HCT116 (cell line): ENCODE results near the gene PIWIL4. TPM values are rescaled to one million over a fixed set of nuclear protein-coding genes. Genes with fewer than 3 reads are reported as not detected.

Source experiments
- ATAC-seq: fragments of 200-7000 bp; cut with Tn5 transposase; 2 replicates; pipeline ENCODE4 v1.9.1; 2020; ENCODE audit warnings: mild to moderate bottlenecking, moderate library complexity
- BruUV-seq: library from RNA; stranded (reverse); fragments of 400-500 nt; replicated peaks from 2 replicates; lab custom pipeline; 2021; lab: Mats Ljungman, UMichigan
- CTCF ChIA-PET: fragments of 300-600 bp; sonication (Branson Sonifier 250); formaldehyde crosslinking; loops from one replicate; lab custom pipeline; 2021; ENCODE audit warnings: antibody characterized with exemption; lab: Charles Lee
- POLR2A ChIA-PET: fragments of 300-600, 350-600 bp; sonication (Branson Sonifier 250); formaldehyde crosslinking; loops from one replicate; lab custom pipeline; 2021; ENCODE audit warnings: antibody characterized with exemption; lab: Charles Lee
- RAD21 ChIA-PET, 2 experiments: fragments of 300-600 bp; sonication (Branson Sonifier 250); formaldehyde crosslinking; loops; one replicate each; lab custom pipeline; 2023; ENCODE audit warnings: low total read pairs in 2 of 2; ENCODE audit not compliant: uncharacterized antibody in 2 of 2, unreplicated experiment in 2 of 2, low non-redundant PET in 1 of 2; lab: Charles Lee
- DNase-seq: peaks from one replicate; pipeline ENCODE4 v3.0.0-alpha.2; 2010; ENCODE audit warnings: low read depth, low spot score
- H2AFZ ChIP-seq: fragments of 200-600 bp; shearing (Covaris generic), sonication (generic); 2 replicates; pipeline ENCODE4 v1.6.1; 2017; ENCODE audit warnings: low read depth, mixed run types, mixed read lengths, antibody characterized with exemption, low read length; ENCODE audit not compliant: poor library complexity, severe bottlenecking
- H3K27ac ChIP-seq: 2 replicates; pipeline ENCODE4 v1.5.1; 2012; ENCODE audit warnings: low read depth, low read length
- H3K27me3 ChIP-seq: fragments of 200-600 bp; sonication (generic); 2 replicates; pipeline ENCODE4 v1.6.1; 2016; ENCODE audit warnings: mixed run types, low read length, mixed read lengths; ENCODE audit not compliant: insufficient read depth
- H3K36me3 ChIP-seq, 2 experiments: fragments of 200-500 bp in 1 of 2; fragments of 200-600 bp in 1 of 2; sonication (Bioruptor generic) in 1 of 2; sonication (generic) in 1 of 2; 2 replicates each; pipeline versions ENCODE4 v1.5.1 to v1.6.1; 2014 to 2016; ENCODE audit warnings: low read length in 2 of 2, inconsistent platforms in 1 of 2, mixed read lengths in 1 of 2, mixed run types in 1 of 2; ENCODE audit not compliant: insufficient read depth in 2 of 2, control insufficient read depth in 1 of 2
- H3K4me1 ChIP-seq, 2 experiments: fragments of 200-600 bp in 1 of 2; sonication (generic) in 1 of 2; 2 replicates each; pipeline versions ENCODE4 v1.5.1 to v1.6.1; 2012 to 2017; ENCODE audit warnings: low read length in 2 of 2, inconsistent platforms in 1 of 2, mild to moderate bottlenecking in 1 of 2, mixed read lengths in 1 of 2, mixed run types in 1 of 2, moderate library complexity in 1 of 2; ENCODE audit not compliant: insufficient read depth in 2 of 2, control insufficient read depth in 1 of 2
- H3K4me2 ChIP-seq: fragments of 200-600 bp; sonication (generic); 2 replicates; pipeline ENCODE4 v1.6.1; 2017; ENCODE audit warnings: mixed run types, low read length, mixed read lengths
- H3K4me3 ChIP-seq, 2 experiments: fragments of 200-600 bp in 1 of 2; sonication (generic) in 1 of 2; replicated peaks in 1 of 2; 2 replicates each; pipeline ENCODE4 v1.5.1; 2011 to 2016; ENCODE audit warnings: low read length in 2 of 2, control low read depth in 1 of 2, low read depth in 1 of 2, mild to moderate bottlenecking in 1 of 2, mixed read lengths in 1 of 2, mixed run types in 1 of 2
- H3K79me2 ChIP-seq: fragments of 200-600 bp; sonication (generic); 2 replicates; pipeline ENCODE4 v1.6.1; 2017; ENCODE audit warnings: mild to moderate bottlenecking, mixed run types, low read length, moderate library complexity, mixed read lengths; ENCODE audit not compliant: insufficient read depth
- H3K9ac ChIP-seq: fragments of 200-600 bp; sonication (generic); 2 replicates; pipeline ENCODE4 v1.6.1; 2016; ENCODE audit warnings: low read length, mixed read lengths
- H3K9me2 ChIP-seq: fragments of 200-600 bp; sonication (generic), shearing (Covaris generic); 2 replicates; pipeline ENCODE4 v1.6.1; 2017; ENCODE audit warnings: mixed run types, mild to moderate bottlenecking, moderate library complexity; ENCODE audit not compliant: insufficient read depth
- H3K9me3 ChIP-seq, 2 experiments: fragments of 200-500 bp in 1 of 2; fragments of 200-600 bp in 1 of 2; sonication (Bioruptor generic) in 1 of 2; sonication (generic) in 1 of 2; 2 replicates each; pipeline ENCODE4 v1.6.1; 2014 to 2017; ENCODE audit warnings: low read length in 2 of 2, mixed read lengths in 2 of 2, inconsistent platforms in 1 of 2, low read depth in 1 of 2, mild to moderate bottlenecking in 1 of 2, mixed run types in 1 of 2, moderate library complexity in 1 of 2; ENCODE audit not compliant: control insufficient read depth in 1 of 2, insufficient read depth in 1 of 2
- H4K20me1 ChIP-seq: fragments of 200-600 bp; sonication (generic), shearing (Covaris generic); 2 replicates; pipeline ENCODE4 v1.6.1; 2017; ENCODE audit warnings: mixed run types, mild to moderate bottlenecking, moderate library complexity; ENCODE audit not compliant: insufficient read depth
- ATF3 ChIP-seq: IDR thresholded peaks from 2 replicates; pipeline ENCODE4 v1.6.1; 2012
- CBX3 ChIP-seq: IDR thresholded peaks from 2 replicates; pipeline ENCODE4 v1.6.1; 2012; ENCODE audit warnings: low read depth
- CEBPB ChIP-seq: IDR thresholded peaks from 2 replicates; pipeline ENCODE4 v1.6.1; 2012; ENCODE audit warnings: low read depth
- EGR1 ChIP-seq: IDR thresholded peaks from 2 replicates; pipeline ENCODE4 v1.6.1; 2012; ENCODE audit warnings: low read depth
- EZH2phosphoT487 ChIP-seq: fragments of 200-600 bp; IDR thresholded peaks from 2 replicates; pipeline ENCODE4 v1.6.1; 2018; ENCODE audit warnings: antibody characterized with exemption, borderline replicate concordance
- FOSL1 ChIP-seq: IDR thresholded peaks from 2 replicates; pipeline ENCODE4 v1.6.1; 2012; ENCODE audit warnings: low read depth
- JUND ChIP-seq: IDR thresholded peaks from 2 replicates; pipeline ENCODE4 v1.6.1; 2012
- MAX ChIP-seq: IDR thresholded peaks from 2 replicates; pipeline ENCODE4 v1.6.1; 2012
- POLR2A ChIP-seq: IDR thresholded peaks from 2 replicates; pipeline ENCODE4 v1.7.0; 2011; ENCODE audit warnings: borderline replicate concordance; ENCODE audit not compliant: insufficient read depth, insufficient read length; ENCODE audit errors: extremely low read depth
- SIN3A ChIP-seq: IDR thresholded peaks from 2 replicates; pipeline ENCODE4 v1.6.1; 2012; ENCODE audit warnings: low read depth
- SP1 ChIP-seq: IDR thresholded peaks from 2 replicates; pipeline ENCODE4 v1.6.1; 2012; ENCODE audit warnings: low read depth
- SRF ChIP-seq: IDR thresholded peaks from 2 replicates; pipeline ENCODE4 v1.6.1; 2012; ENCODE audit warnings: low read depth
- TCF7L2 ChIP-seq: IDR thresholded peaks from 2 replicates; pipeline ENCODE4 v1.7.0; 2011; ENCODE audit warnings: borderline replicate concordance, inconsistent platforms; ENCODE audit not compliant: insufficient read depth, insufficient read length; ENCODE audit errors: extremely low read depth
- ZFX ChIP-seq: fragments of 450-650 bp; IDR thresholded peaks from 2 replicates; pipeline ENCODE4 v1.6.1; 2017
- ZNF274 ChIP-seq: fragments of 200-500 bp; sonication (Bioruptor generic); IDR thresholded peaks from 2 replicates; pipeline ENCODE4 v1.6.1; 2014; ENCODE audit warnings: mild to moderate bottlenecking, low read depth, low read length, inconsistent platforms
- intact Hi-C: fragments of 100-400 bp; cut with micrococcal nuclease; formaldehyde crosslinking; loops from 2 replicates; pipeline ENCODE4 v1.10.0; 2022
- total RNA-seq: library from RNA; stranded (reverse); gene quantifications from one replicate; pipeline ENCODE4 v1.2.1, GENCODE V29; 2021; ENCODE audit not compliant: unreplicated experiment
- TF ChIP-seq, protein P1 (sequence below): IDR thresholded peaks from 2 replicates; pipeline ENCODE4 v1.6.1; 2012; ENCODE audit warnings: low read depth
- TF ChIP-seq, protein P2 (sequence below): IDR thresholded peaks from 2 replicates; pipeline ENCODE4 v1.6.1; 2011; ENCODE audit warnings: mild to moderate bottlenecking, low read length, moderate library complexity; ENCODE audit not compliant: insufficient replicate concordance; ENCODE audit errors: extremely low read depth

PIWIL4 gene
- total RNA-seq, 1 experiment from 2014 or later, result 0.34 TPM

DNA sequence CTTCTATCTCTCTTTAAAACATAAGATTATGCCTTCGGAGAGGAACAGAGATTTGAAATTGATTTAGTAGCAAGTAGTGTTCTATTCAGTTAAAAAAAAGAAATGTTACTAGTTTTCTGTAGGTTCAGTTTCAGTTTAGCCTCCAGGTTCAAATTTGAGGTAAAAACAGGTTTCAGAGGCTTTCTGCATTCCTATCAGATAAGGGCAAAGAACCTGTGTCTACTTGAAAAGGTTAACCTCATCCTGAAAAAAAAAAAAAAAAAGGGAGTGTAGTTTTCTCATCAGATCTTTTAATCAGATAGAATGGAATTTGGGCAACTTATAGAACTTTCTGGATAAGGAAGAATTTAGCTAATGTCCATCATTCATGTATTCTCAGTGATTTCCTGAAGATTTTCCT lies 42.8 kb upstream of the PIWIL4 start (continued):
- no peak for TF ChIP-seq SP1
- TF ChIP-seq ATF3, result no peak
- no peak for TF ChIP-seq EGR1
- no peak for TF ChIP-seq JUND
- no peak for TF ChIP-seq POLR2A
- no peak for TF ChIP-seq FOSL1

DNA sequence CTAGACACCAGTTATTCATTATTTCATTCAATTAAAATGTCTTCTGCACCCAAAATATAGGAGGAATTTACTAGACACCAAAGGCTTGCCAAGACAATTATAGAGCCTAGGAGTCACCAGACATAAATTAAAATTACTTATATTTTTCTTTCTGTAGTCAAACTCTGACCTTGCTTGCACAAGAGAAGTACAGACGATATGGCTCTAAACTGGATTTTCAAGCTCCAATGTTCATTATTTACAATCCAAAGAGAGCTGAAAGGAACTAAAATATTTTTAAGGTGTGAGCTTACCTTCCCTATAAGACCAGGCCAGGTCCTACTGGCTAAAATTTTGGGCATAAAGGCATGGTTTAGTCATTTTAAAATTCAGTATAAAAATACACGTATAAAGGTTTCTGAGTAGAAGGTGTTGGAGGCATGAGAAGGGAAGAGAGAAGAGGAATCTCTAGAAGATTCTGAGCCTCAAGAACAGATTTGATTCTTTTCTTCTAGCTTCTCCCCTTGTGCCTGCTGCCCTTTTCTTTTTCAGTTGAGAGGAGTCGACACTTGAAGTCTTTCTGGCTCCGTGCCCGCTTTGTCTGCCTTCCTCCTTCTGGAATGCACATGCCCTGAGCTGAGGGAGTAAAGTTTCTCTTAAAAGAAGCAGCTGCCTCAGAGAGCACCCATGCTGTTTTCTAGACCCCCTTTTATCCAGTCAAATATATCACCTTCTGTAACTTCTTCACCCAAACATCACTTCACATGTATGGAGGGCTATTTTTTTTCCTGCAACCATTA lies 41.4 kb upstream of the PIWIL4 start:
- POLR2A ChIA-PET, result no interaction called here
- Histone ChIP-seq H3K79me2 (no peaks in the 10 kb centered on the region), H3K9me2 (no peaks in the 10 kb centered on the region), H3K27me3 (no peaks in the 10 kb centered on the region), H3K4me1 (no peaks in the 10 kb centered on the region), H3K9me3 (no peaks in the 10 kb centered on the region), H3K27ac (no peak overlapping the region), H3K4me2 (no peak overlapping the region), H3K4me3 (no peak overlapping the region), H4K20me1 (no peaks in the 10 kb centered on the region), H3K9ac (no peak overlapping the region), H3K36me3 (no peaks in the 10 kb centered on the region), H2AFZ (no peak overlapping the region)
- no peak for ATAC-seq
- RAD21 ChIA-PET, result no interaction called here
- intact Hi-C loops, result no loop called here
- DNase-seq, result no peak
- no peak for TF ChIP-seq POLR2A
- TF ChIP-seq TCF7L2, result no peak
- TF ChIP-seq, protein P1, sequence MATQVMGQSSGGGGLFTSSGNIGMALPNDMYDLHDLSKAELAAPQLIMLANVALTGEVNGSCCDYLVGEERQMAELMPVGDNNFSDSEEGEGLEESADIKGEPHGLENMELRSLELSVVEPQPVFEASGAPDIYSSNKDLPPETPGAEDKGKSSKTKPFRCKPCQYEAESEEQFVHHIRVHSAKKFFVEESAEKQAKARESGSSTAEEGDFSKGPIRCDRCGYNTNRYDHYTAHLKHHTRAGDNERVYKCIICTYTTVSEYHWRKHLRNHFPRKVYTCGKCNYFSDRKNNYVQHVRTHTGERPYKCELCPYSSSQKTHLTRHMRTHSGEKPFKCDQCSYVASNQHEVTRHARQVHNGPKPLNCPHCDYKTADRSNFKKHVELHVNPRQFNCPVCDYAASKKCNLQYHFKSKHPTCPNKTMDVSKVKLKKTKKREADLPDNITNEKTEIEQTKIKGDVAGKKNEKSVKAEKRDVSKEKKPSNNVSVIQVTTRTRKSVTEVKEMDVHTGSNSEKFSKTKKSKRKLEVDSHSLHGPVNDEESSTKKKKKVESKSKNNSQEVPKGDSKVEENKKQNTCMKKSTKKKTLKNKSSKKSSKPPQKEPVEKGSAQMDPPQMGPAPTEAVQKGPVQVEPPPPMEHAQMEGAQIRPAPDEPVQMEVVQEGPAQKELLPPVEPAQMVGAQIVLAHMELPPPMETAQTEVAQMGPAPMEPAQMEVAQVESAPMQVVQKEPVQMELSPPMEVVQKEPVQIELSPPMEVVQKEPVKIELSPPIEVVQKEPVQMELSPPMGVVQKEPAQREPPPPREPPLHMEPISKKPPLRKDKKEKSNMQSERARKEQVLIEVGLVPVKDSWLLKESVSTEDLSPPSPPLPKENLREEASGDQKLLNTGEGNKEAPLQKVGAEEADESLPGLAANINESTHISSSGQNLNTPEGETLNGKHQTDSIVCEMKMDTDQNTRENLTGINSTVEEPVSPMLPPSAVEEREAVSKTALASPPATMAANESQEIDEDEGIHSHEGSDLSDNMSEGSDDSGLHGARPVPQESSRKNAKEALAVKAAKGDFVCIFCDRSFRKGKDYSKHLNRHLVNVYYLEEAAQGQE, result no peak
- no peak for TF ChIP-seq CBX3
- no peak for TF ChIP-seq CEBPB
- TF ChIP-seq, protein P2, sequence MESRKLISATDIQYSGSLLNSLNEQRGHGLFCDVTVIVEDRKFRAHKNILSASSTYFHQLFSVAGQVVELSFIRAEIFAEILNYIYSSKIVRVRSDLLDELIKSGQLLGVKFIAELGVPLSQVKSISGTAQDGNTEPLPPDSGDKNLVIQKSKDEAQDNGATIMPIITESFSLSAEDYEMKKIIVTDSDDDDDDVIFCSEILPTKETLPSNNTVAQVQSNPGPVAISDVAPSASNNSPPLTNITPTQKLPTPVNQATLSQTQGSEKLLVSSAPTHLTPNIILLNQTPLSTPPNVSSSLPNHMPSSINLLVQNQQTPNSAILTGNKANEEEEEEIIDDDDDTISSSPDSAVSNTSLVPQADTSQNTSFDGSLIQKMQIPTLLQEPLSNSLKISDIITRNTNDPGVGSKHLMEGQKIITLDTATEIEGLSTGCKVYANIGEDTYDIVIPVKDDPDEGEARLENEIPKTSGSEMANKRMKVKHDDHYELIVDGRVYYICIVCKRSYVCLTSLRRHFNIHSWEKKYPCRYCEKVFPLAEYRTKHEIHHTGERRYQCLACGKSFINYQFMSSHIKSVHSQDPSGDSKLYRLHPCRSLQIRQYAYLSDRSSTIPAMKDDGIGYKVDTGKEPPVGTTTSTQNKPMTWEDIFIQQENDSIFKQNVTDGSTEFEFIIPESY, result no peak
- TF ChIP-seq SIN3A, result no peak
- TF ChIP-seq EZH2phosphoT487, result no peak
- no peak for TF ChIP-seq SRF
- TF ChIP-seq MAX, result no peak
- TF ChIP-seq ZFX, result no peak
- TF ChIP-seq ZNF274, result no peak
- CTCF ChIA-PET, result no interaction called here
- BruUV-seq, result no TSS peak
